ENCODE results near the gene CDC40.
"Not testable (repeated sequence)": the region's sequence is repeated elsewhere in the genome, so short reads cannot be mapped to it uniquely, and the experiment has no call there.

Gene CDC40

DNA sequence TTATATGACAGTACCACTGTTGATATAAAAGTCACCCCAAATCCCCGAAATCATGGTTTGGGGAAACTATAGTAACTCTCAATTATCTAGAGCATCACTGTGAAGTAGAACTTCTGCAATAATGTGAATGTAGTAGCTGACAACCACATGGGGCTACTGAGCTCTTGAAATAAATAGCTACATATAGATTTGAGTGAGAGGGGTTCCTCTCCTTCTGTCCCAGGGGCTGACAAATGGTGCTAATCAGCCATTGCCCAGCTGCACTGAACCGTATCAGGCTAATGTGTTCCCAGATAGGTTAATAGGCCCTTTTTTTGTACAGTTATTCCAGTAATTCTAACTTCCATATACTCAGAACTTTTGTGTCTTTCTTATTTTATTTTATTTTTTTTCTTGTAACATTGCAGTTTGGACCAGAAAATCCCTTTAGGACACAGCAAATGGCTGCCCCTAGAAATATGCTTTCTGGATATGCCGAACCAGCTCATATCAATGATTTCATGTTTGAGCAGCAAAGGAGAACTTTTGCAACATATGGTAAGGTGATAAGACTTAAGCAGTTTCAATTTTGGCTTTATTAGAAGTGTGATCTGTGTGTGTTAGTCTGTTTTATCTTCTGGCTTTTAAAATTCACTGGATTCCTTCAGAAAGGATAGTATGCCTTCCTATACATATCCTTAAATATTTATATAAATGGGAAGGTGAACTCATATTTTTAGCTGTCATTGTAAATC lies 21.1 kb downstream of the CDC40 start:
- DNase-seq (ENCODE audit: low read depth in 2 of 2): no peak

DNA sequence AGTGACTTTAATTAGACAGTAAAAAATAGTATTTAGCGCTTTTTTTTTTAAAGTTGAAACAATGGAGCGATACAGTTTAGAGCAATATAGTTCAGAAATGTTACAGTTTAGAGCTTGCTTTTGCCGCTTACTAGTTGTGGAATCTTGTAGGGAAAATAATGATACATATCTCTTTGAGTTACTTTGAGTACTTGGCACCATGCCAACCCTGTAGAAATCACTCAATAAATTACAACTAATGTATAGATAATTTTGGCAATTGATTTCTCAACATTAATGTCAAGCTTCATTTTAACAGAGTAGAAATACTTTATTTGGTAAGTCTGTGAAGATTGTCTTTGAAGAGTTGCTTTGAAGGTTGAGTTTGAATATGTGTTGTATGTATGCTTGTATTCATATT lies 27.4 kb downstream of the CDC40 start:
- DNase-seq (ENCODE audit: low read depth in 2 of 2): no peak

DNA sequence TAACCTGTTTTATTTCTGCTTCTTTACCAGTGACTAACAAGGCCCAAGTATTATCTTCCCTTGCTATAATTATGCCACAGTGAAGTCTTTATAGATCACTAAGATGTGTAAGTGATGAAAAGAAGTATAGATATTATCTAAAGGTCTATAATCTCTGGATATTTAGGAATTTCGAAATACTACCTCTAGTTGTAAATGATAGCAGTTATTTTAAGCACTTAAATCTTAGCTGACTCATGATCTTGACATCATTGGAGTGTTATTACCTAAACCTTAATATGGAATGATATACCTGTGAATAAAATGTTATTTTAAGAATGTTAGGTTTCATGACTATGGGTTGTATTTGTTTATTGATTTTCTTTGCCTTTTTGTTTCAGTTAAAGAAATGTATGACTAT lies 31.5 kb downstream of the CDC40 start:
- no peak for DNase-seq (ENCODE audit: low read depth in 2 of 2)

- no peak for DNase-seq (ENCODE audit: low read depth in 2 of 2)
Measured at GRCh38 chr6:110214338-110214737, 34.1 kb downstream of the CDC40 start.

DNA sequence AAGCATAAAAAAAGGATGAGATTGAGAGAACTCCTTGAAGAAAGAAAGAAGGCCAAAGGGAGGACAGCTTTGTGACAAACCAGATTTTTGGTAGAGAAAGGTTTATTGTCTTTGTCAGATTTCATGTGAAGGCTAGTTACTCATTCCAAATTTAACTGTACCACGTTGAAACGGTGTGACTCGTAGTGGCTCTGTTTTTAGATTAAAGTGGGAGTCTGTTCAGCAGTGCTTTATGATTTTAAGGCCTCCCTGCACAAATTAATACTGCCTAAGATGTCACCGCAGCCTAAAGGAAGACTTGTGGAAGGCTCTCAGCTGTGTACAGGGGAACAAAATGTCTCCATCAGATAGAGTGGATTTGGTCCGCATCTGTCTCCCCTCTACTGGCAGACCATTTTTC lies 35.9 kb downstream of the CDC40 start:
- DNase-seq (ENCODE audit: low read depth in 2 of 2): no peak

GRCh38 chr6:110217266-110217665 lies 37.0 kb downstream of the CDC40 start:
- DNase-seq (ENCODE audit: low read depth in 2 of 2): no peak

DNA sequence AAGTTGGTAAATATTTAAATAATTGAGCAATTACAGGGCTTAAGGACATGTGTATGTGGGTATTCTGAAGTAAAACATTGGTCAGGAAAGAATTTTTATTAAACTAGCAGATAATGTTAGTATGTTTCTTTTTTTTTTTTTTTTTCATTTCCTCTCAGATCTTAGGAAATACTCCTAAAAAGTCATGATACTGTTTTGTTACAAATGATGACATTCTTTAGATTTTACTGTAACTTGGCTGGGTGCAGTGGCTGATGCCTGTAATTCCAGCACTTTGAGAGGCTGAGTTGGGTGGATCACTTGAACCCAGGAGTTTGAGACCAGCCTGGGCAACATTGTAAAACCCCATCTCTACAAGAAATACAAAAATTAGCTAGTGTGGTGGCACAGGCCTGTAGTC lies 41.5 kb downstream of the CDC40 start:
- DNase-seq (ENCODE audit: low read depth in 2 of 2): no peak

GRCh38 chr6:110226261-110226660 lies 46.0 kb downstream of the CDC40 start:
- no peak for DNase-seq (ENCODE audit: low read depth in 2 of 2)

- DNase-seq (ENCODE audit: low read depth in 2 of 2): no peak
Measured at GRCh38 chr6:110232450-110232849, 52.2 kb downstream of the CDC40 start.

- DNase-seq (ENCODE audit: low read depth in 2 of 2): no peak
Measured at GRCh38 chr6:110233770-110234374, 53.6 kb downstream of the CDC40 start.

DNA sequence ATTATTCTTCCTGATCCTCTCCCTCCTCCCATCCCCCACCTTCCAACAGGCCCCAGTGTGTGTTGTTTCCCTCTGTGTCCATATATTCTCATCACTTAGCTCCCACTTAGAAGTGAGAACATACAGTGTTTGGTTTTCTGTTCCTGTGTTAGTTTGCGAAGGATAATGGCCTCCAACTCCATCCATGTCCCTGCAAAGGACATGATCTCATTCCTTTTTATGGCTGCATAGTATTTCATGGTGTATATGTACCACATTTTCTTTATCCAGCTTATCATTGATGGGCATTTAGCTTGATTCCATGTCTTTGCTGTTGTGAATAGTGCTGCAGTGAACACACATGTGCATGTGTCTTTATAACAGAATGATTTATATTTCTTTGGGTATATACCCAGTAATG lies 55.8 kb downstream of the CDC40 start:
- DNase-seq (ENCODE audit: low read depth in 2 of 2): not testable (repeated sequence)

DNA sequence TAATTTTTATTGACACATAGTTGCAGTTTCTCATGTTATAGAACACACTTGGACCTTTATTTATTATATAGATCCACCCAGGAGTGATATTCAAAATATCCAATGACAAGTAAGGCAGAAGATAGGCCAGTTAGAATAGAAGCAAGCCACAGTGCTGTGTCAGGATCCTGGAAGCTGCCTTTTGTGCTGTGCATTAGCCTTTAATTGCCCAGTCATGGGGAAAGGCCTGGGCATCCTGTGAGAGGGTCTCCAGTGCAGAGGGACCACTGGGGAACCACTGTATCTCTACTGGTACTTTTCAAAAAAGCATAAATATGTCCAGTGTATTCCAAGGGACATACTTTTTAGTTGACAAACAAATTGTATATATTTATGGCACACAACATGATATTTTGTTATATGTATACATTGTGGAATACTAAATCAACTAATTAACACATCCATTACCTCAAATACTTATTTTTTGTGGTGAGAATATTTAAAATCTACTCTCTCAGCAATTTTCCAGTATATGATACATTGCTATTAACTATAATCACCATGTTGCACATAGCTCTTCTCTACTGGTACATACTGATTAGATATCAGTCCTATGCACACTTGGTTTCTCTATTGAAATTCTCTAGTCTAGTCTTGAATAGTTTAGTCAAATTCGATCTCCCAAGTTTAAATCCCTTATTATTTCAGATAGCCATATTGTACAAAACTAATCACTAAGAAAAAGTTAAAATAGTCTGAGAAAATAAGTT lies 59.5 kb downstream of the CDC40 start:
- no peak for DNase-seq (ENCODE audit: low read depth in 2 of 2)

DNA sequence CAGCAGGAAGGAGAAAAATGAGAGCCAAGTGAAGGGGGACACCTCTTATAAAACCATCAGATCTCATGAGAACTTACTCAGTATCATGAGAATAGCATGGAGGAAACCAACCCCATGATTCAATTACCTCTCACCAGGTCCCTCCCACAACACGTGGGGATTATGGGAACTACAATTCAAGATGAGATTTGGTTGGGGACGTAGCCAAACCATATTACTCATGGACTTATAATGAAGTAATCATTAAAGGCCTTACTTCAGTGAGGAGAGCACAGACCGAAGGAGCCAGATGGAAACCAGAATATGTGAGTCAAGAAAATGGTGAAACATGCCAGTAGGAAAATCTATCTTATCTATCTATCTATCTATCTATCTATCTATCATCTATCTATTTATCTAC lies 64.4 kb downstream of the CDC40 start:
- DNase-seq (ENCODE audit: low read depth in 2 of 2): not testable (repeated sequence)

DNA sequence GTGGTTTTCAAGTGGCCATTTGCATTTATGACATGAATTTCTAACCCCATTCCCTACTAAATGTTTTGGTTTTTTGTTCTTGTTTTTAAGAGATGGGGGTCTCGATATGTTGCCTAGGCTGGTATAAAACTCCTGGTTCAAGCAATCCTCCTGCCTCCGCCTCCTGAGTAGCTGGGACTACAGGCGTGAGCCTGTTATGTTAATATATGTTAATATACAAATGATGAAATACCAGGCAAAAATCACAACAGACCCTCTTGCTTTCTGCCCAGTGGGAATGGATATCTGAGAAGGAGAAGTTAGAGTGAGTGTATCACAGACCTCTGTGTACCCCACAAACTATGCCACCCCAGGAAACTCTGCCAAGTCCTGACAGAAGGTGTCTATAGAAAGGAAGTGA lies 66.2 kb downstream of the CDC40 start:
- no peak for DNase-seq (ENCODE audit: low read depth in 2 of 2)

DNA sequence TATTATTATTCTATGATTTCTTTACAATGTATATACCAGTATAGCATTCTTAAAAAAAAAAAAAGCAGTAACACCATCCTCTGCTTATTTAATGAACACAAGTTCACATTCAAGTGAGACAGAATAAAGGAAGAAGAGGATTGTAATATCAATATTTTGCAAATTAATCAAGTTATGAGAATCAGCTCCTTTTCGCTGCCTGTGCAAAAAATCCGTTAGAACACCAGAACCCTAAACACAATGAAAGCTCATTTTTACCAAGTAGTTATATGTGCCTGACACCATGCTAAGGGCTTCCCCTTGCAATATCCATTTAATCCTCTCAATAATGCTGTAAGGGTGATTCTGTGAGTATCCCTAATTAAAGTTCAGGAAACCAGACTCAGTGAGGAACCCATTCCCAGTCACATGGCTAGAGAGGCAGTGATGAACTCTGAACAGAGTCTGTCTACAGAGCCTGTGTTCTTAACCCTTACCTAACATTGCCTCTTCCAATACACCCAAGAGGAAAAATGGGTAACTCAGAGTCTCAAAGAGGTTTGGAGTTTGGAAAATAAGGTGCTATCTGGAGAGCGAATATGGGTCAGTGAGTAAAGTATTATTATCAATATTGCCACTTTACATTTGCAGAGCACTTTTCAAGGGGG lies 66.8 kb downstream of the CDC40 start:
- DNase-seq (ENCODE audit: low read depth in 2 of 2): no peak

- DNase-seq (ENCODE audit: low read depth in 2 of 2): no peak
Measured at GRCh38 chr6:110250058-110250457, 69.8 kb downstream of the CDC40 start.

DNA sequence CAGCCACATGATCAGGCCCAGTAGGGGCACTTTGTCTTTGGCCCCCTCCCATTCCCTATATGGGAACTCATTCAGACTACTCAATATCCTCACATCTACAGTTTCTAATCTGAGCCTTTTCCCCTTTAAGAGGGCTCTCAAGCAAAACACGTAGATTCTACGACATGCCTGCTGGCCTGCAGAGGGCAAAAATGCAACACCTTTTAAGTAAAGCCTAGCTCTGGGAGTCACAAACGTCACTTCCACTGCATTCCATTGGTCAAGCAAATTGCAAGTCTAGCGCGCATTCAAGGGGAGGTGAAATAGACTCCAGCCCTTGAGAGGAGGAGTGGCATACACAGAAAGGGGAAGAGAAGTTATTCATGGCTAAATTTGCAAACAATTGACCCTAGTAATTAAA lies 70.6 kb downstream of the CDC40 start:
- no peak for DNase-seq (ENCODE audit: low read depth in 2 of 2)

GRCh38 chr6:110255211-110255750 lies 75.1 kb downstream of the CDC40 start:
- no peak for DNase-seq (ENCODE audit: low read depth in 2 of 2)

DNA sequence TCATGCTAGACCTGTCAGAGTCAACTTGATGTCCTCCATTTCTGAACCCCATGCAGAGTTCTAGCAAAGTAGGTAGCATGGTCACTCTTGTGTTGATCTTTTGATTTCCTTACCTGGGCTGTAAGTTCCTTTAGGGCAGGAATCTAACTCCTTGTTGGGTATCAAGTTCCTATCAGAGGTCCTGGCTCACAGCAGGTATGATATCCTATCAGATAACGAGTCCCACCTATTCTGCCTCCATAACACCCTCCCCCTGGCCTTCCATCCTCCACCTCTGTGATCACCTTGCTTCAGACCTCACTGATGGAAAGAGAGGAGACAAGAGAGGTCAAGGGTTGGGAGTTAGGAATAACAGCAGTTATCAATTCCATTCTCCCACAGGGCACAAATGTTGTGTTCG lies 76.1 kb downstream of the CDC40 start:
- no peak for DNase-seq (ENCODE audit: low read depth in 2 of 2)

GRCh38 chr6:110265273-110265672 lies 85.0 kb downstream of the CDC40 start:
- DNase-seq (ENCODE audit: low read depth in 2 of 2): no peak

GRCh38 chr6:110266996-110267395 lies 86.8 kb downstream of the CDC40 start:
- DNase-seq (ENCODE audit: low read depth in 2 of 2): no peak

DNA sequence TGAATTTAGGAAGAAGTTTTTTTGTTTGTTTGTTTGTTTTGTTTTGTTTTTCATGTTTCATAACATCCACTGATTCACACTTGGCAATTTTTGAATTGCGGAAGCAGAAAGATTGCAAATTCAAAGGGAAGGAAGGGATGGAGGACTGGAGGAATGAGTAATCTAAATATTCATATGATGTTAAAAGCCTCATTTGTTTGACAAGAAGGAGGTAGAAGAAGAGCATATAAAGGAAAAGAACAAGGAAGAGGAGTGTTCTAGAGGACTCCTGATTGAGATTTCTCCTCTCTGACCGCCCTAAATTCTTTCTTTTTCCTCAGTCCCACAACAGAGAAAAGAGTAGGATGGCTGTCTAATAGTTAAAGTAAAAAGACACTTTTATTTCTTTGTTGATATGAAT lies 89.4 kb downstream of the CDC40 start:
- DNase-seq (ENCODE audit: low read depth in 2 of 2): no peak

All from stimulated activated CD8-positive, alpha-beta memory T cell treated with anti-CD3 and anti-CD28 coated beads, Interleukin-7, amount 100 ng/mL, for 4 hours (primary cell).